Stimulated activated naive B cell treated with anti-CD40 and anti-IgM and Interleukin-4, amounts not matched to agents 10 μg/mL and 1 μg/mL and 100 μg/mL, for 72 hours (primary cell): ENCODE data around the gene SAYSD1.

Source experiments
- ATAC-seq, 2 donors: fragments of 150-1000 bp; cut with Tn5 transposase; replicated peaks; 2 replicates each; pipeline ENCODE4 v1.10.0; 2021; ENCODE audit warnings: moderate library complexity in 1 of 2
- DNase-seq: peaks from one replicate; pipeline ENCODE4 v3.0.0; 2021
- H3K27ac Mint-ChIP-seq: one replicate; pipeline ENCODE4 v1.8.0; 2022; ENCODE audit warnings: mild to moderate bottlenecking, mixed read lengths
- H3K27me3 Mint-ChIP-seq, 2 donors: one replicate each; pipeline ENCODE4 v1.8.0; 2022; ENCODE audit warnings: mixed read lengths in 2 of 2
- H3K36me3 Mint-ChIP-seq, 2 donors: one replicate each; pipeline ENCODE4 v1.8.0; 2022; ENCODE audit warnings: mixed read lengths in 2 of 2, mild to moderate bottlenecking in 1 of 2
- H3K4me1 Mint-ChIP-seq, 2 donors: one replicate each; pipeline ENCODE4 v1.8.0; 2022; ENCODE audit warnings: mixed read lengths in 2 of 2, mild to moderate bottlenecking in 1 of 2
- H3K4me3 Mint-ChIP-seq, 2 donors: one replicate each; pipeline ENCODE4 v1.8.0; 2022; ENCODE audit warnings: mild to moderate bottlenecking in 2 of 2, mixed read lengths in 2 of 2, moderate library complexity in 1 of 2
- H3K9me3 Mint-ChIP-seq, 2 donors: one replicate each; pipeline ENCODE4 v1.8.0; 2022; ENCODE audit warnings: mixed read lengths in 2 of 2, mild to moderate bottlenecking in 1 of 2

SAYSD1 gene

GRCh38 chr6:39063526-39063925 is 51.5 kb downstream of the SAYSD1 start:
- no peak overlapping the region for H3K4me3 Mint-ChIP-seq
- DNase-seq = no peak

DNA sequence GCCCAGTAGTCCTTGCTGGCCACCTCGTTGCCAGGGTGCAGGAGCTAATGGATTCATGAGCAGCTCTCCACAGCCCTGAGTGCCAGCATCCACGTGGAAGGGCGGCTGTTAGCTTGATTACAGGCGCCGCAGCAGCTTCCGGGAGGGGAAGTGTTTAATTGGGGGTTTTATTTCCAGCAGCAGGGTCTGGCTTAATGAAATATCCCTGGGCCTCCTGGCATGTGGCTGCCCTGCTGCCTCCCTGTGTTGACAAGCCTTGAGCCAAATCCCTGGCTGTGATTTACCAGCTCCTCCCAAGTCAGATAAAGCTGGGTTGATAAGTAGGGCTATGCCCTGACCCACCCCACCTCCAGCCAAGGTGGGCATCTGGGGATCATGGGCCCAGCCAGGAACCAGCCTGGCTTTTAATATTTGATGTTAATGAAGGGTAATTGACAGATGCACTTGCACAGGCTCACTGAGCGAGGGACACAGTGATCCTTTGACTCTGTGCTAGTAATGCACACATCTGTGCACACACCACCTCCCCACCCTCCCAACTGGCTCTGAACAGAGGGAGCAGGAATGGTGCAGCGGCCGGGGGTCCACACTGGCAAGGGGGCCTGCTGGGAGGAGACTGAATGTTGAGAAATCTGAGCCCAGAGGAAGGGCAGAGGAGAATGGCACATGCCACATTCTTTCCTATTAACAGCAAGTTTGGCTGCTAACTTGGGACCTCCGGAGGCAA is 52.8 kb downstream of the SAYSD1 start:
- no peak for ATAC-seq
- H3K4me3 Mint-ChIP-seq = no peak overlapping the region

More at GRCh38 chr6:39063526-39063925, 51.5 kb downstream of the SAYSD1 start:
- Mint-ChIP-seq H3K27ac (no peak overlapping the region), H3K36me3 (no peaks in the 10 kb centered on the region), H3K27me3 (peaks cover 24 to 38% of the 10 kb centered on the region in 2 donors), H3K4me1 (no peaks in the 10 kb centered on the region), H3K9me3 (no peaks in the 10 kb centered on the region)
- ATAC-seq = no peak

GRCh38 chr6:39061588-39061987 is 53.4 kb downstream of the SAYSD1 start:
- no peak for ATAC-seq
- no peaks in the 10 kb centered on the region for H3K9me3 Mint-ChIP-seq

More for the DNA sequence above, 52.8 kb downstream of the SAYSD1 start:
- Mint-ChIP-seq H3K9me3 (no peaks in the 10 kb centered on the region), H3K27ac (no peak overlapping the region), H3K27me3 (peaks cover 24 to 38% of the 10 kb centered on the region in 2 donors), H3K36me3 (no peaks in the 10 kb centered on the region), H3K4me1 (no peaks in the 10 kb centered on the region)
- no peak for DNase-seq

GRCh38 chr6:39061182-39061581 is 53.8 kb downstream of the SAYSD1 start:
- DNase-seq (no peak), ATAC-seq (no peak)
- Mint-ChIP-seq H3K4me1 (no peaks in the 10 kb centered on the region), H3K27ac (no peak overlapping the region), H3K27me3 (peaks cover 24 to 35% of the 10 kb centered on the region in 2 donors), H3K4me3 (no peak overlapping the region), H3K36me3 (no peaks in the 10 kb centered on the region), H3K9me3 (no peaks in the 10 kb centered on the region)

More at GRCh38 chr6:39061588-39061987, 53.4 kb downstream of the SAYSD1 start:
- Mint-ChIP-seq H3K27me3 (peaks cover 24 to 38% of the 10 kb centered on the region in 2 donors), H3K4me3 (no peak overlapping the region), H3K27ac (no peak overlapping the region), H3K36me3 (no peaks in the 10 kb centered on the region), H3K4me1 (no peaks in the 10 kb centered on the region)
- no peak for DNase-seq

- H3K27ac Mint-ChIP-seq = no peak overlapping the region
- H3K9me3 Mint-ChIP-seq = no peaks in the 10 kb centered on the region
- no peaks in the 10 kb centered on the region for H3K36me3 Mint-ChIP-seq
- H3K4me1 Mint-ChIP-seq = no peaks in the 10 kb centered on the region
- no peak overlapping the region for H3K4me3 Mint-ChIP-seq
- DNase-seq (no peak), ATAC-seq (no peak)
- peaks cover 23 to 32% of the 10 kb centered on the region in 2 donors for H3K27me3 Mint-ChIP-seq
Measured at GRCh38 chr6:39060467-39061160, 54.4 kb downstream of the SAYSD1 start.

DNA sequence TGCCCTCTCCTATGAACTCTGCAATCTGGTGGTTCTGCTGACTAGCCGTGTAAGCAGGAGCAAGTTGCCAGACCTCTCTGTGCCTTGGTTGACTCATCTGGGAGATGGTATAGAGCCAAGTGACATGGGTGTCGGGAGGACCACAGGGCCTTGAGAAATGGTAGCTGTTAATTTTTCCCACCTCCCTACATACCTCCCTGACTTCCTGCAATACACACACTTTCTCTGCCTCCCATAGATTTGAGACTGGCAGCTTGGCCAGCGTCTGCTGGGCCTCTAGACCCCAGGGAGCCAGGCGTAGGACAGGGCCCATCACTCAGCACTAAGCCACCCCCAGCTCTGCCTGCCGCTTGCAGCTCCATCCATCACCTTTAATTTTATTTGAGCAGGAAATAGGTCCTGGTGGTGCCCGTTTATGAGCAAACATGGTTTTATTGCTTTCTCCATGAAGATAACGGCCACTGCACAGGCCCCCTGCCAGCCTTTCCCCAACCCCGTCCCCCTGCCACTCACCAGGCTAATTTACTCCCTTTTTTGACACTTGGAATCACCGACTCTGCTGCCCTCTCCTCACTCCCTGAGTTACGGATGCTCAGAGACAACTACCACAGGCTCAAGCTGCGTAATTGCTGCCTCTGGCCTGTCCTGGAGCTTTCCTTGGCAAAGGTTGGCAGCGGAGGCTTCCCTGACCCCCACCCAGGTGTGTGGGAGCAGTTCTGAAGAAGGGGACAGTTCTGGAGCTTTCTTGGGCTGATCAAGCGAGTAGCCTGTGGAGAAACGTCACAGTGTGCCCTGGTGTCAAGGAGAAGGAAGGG is 55.3 kb downstream of the SAYSD1 start:
- Mint-ChIP-seq H3K27ac (no peak overlapping the region), H3K9me3 (no peaks in the 10 kb centered on the region), H3K4me1 (no peaks in the 10 kb centered on the region), H3K4me3 (no peak overlapping the region), H3K27me3 (peaks cover 17 to 24% of the 10 kb centered on the region in 2 donors), H3K36me3 (no peaks in the 10 kb centered on the region)
- no peak for ATAC-seq
- no peak for DNase-seq

GRCh38 chr6:39058471-39059147 is 56.4 kb downstream of the SAYSD1 start:
- no peak for DNase-seq
- Mint-ChIP-seq H3K27me3 (peaks cover 23 to 27% of the 10 kb centered on the region in 2 donors), H3K36me3 (no peaks in the 10 kb centered on the region), H3K9me3 (no peaks in the 10 kb centered on the region), H3K4me1 (no peaks in the 10 kb centered on the region), H3K27ac (no peak overlapping the region), H3K4me3 (no peak overlapping the region)
- no peak for ATAC-seq

DNA sequence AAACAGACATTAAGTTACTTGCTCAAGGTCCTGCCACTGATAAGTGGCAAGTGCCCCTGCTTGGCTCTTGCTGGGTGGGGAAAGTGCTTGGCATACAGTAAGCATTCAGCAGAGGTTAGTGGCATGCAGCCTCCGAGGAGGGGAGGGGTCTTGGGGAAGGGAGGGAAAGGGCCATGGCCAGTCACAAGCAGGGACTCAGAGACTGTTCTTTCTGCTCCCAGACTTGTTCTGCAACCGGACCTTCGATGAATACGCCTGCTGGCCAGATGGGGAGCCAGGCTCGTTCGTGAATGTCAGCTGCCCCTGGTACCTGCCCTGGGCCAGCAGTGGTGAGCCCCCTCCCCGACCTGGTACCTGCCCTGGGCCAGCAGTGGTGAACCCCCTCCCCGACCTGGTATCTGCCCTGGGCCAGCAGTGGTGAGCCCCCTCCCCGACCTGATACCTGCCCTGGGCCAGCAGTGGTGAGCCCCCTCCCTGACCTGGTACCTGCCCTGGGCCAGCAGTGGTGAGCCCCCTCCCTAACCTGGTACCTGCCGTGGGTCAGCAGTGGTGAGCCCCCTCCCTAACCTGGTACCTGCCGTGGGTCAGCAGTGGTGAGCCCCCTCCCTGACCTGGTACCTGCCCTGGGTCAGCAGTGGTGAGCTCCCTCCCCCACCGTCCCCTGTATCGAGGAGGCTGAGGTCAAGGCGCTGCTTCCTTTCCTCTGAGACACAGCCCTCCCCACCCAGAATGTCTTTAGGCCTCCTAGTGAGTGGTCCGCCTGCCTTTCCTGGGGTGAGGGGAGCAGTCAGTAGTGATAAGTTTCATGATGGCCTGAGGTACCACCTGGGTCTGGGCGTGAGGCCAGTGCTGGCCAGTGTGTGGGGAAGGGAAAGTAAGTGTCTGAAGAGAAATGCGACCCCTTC is 57.5 kb downstream of the SAYSD1 start:
- Mint-ChIP-seq H3K4me1 (no peaks in the 10 kb centered on the region), H3K9me3 (no peaks in the 10 kb centered on the region), H3K36me3 (no peaks in the 10 kb centered on the region), H3K27me3 (peaks cover 33 to 36% of the 10 kb centered on the region in 2 donors), H3K27ac (no peak overlapping the region), H3K4me3 (no peak overlapping the region)
- ATAC-seq (no peak), DNase-seq (no peak)

- Mint-ChIP-seq H3K36me3 (no peaks in the 10 kb centered on the region), H3K9me3 (no peaks in the 10 kb centered on the region), H3K27me3 (peaks cover 36 to 37% of the 10 kb centered on the region in 2 donors), H3K27ac (no peak overlapping the region), H3K4me1 (no peaks in the 10 kb centered on the region), H3K4me3 (no peak overlapping the region)
- DNase-seq = no peak
- ATAC-seq = no peak
Measured at GRCh38 chr6:39056681-39057080, 58.3 kb downstream of the SAYSD1 start.

DNA sequence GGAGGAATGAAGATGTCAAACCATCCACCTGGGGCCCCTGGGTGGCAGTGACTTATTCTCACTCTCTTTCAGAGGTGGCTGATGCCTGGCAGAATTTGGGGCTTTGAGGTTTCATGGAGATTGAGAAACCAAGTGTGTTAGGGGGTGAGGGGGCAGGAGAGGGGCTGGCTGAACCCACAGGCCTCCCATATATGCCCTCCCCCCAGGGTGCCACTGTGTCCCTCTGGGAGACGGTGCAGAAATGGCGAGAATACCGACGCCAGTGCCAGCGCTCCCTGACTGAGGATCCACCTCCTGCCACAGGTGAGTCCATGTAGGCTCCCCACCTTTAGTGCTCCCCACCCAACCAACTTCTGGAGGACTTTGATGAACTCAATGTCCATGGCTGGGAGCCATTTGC is 58.8 kb downstream of the SAYSD1 start:
- H3K27me3 Mint-ChIP-seq = peaks cover 37 to 39% of the 10 kb centered on the region in 2 donors
- H3K4me3 Mint-ChIP-seq = no peak overlapping the region
- ATAC-seq (no peak), DNase-seq (no peak)
- H3K4me1 Mint-ChIP-seq = no peaks in the 10 kb centered on the region
- H3K36me3 Mint-ChIP-seq = no peaks in the 10 kb centered on the region
- no peak overlapping the region for H3K27ac Mint-ChIP-seq
- H3K9me3 Mint-ChIP-seq = no peaks in the 10 kb centered on the region

DNA sequence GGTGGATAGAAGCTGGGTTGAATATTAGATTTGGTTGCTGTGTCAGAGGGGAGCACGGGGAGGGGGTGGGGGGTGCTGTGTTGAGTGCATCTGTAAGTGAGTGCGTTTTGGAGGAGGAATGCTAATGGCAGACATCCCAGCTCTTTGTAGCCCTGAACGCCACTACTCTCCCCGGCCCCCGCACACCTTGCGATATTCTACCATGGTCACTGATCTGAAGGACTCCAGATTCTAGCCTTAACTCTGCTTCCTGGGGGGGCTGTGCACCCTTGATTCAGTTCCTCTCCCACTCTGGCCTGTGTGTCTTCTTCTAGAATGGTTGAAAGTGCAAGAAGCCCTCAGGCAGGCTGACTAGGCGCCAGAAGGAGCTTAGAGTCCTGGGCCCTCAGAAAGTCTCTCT is 59.3 kb downstream of the SAYSD1 start:
- Mint-ChIP-seq H3K4me3 (no peak overlapping the region), H3K36me3 (no peaks in the 10 kb centered on the region), H3K4me1 (no peaks in the 10 kb centered on the region), H3K9me3 (no peaks in the 10 kb centered on the region), H3K27me3 (peaks cover 41 to 42% of the 10 kb centered on the region in 2 donors), H3K27ac (no peak overlapping the region)
- ATAC-seq = no peak
- DNase-seq = no peak

DNA sequence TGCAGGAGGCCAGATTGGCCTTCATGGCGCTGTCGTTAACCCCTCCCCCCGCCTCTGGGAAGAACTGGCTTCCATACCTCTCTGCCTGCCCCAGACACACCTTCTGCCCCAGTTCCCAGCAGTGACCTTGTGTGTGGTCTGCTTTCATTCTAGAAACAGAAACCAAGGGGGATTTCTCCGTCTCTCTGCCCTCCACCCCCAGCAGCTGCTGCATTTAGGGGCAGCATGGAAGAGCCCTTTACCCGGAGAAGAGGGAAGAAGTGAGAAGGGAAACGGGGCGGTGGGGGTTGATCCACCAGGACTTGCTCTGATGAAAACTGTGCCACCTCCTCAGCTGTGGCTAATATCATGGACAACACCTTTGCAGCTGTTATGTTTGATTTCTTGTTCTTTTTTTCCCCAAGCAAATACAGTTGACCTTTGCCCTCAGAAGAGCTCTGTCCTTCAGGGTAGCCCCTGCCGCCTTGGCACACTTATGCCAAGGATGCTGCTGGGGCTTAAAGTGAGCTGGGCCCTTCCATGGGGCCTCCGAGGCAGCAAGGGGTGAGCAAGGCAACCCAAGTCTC is 60.3 kb downstream of the SAYSD1 start:
- H3K4me3 Mint-ChIP-seq = no peak overlapping the region
- H3K27ac Mint-ChIP-seq = no peak overlapping the region
- DNase-seq (no peak), ATAC-seq (no peak)
- H3K4me1 Mint-ChIP-seq = no peaks in the 10 kb centered on the region
- H3K36me3 Mint-ChIP-seq = no peaks in the 10 kb centered on the region
- H3K27me3 Mint-ChIP-seq = peaks cover 41 to 45% of the 10 kb centered on the region in 2 donors
- H3K9me3 Mint-ChIP-seq = no peaks in the 10 kb centered on the region
